ENCODE results near the gene GREB1. TPM values are rescaled to one million over a fixed set of nuclear protein-coding genes. Genes with fewer than 3 reads are reported as not detected.

The GREB1 gene
- total RNA-seq, 1 experiment from 2014 or later: 16.5 TPM

DNA sequence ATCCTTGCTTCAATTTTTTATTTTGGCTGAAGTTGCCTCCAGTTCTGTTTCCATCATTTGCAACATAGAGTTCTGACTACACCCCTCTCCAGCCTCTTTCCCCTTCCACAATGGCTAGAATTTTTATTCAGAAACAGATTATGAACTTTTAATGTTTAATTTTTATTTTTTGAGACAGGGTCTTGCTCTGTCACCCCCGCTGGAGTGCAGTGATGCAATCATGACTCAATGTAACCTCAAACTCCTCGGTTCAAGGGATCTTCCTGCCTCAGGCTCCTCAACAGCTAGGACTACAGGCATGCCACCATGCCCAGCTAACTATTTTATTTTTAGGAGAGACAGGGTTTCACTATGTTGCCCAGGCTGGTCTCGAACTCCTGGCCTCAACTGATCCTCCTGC lies 133.3 kb downstream of the GREB1 start:
- Mint-ChIP-seq H3K36me3 (ENCODE audit: insufficient read depth in 1 of 3, low read depth in 3 of 3) (peaks cover 2 to 5% (median 2%) of the 10 kb centered on the region in 3 experiments; a peak in 4 of 7 replicates), H3K9me3 (peaks cover 8% of the 10 kb centered on the region in 2 experiments), H3K27me3 (ENCODE audit: low read depth) (peaks cover 39% of the 10 kb centered on the region), H3K4me3 (no peak overlapping the region), H3K27ac (no peak overlapping the region), H3K4me1 (peaks cover 5 to 6% of the 10 kb centered on the region in 2 experiments)
- TF ChIP-seq CTCF (conservative IDR thresholded peaks at IDR 0.05): no peak
- Histone ChIP-seq H2BK15ac (ENCODE audit: low read depth, low read length) (no peak overlapping the region), H2BK20ac (ENCODE audit: low read depth, low read length, poor library complexity, severe bottlenecking) (no peak overlapping the region), H3K23me2 (ENCODE audit: insufficient read length, low read depth, low read length, poor library complexity, severe bottlenecking) (peaks cover 3% of the 10 kb centered on the region), H3K14ac (ENCODE audit: insufficient read depth, low read length) (no peak overlapping the region), H4K91ac (ENCODE audit: insufficient read length, low read depth, low read length) (no peak overlapping the region), H2AK5ac (ENCODE audit: insufficient read length, low read length) (no peak overlapping the region), H2BK120ac (ENCODE audit: low read depth, low read length, poor library complexity, severe bottlenecking) (no peak overlapping the region), H3K4ac (ENCODE audit: low read depth, low read length) (no peak overlapping the region), H3K9ac (ENCODE audit: extremely low read depth, insufficient read length, low read length) (no peak overlapping the region), H4K8ac (replicated peaks; ENCODE audit: insufficient read length, low read depth, low read length) (no peak overlapping the region), H3K23ac (ENCODE audit: insufficient read length, low read depth, low read length) (no peak overlapping the region), H2BK12ac (ENCODE audit: insufficient read length, low read depth, low read length) (no peak overlapping the region), H3K79me1 (ENCODE audit: insufficient read depth, low read depth, low read length, poor library complexity, severe bottlenecking) (no peaks in the 10 kb centered on the region), H3T11ph (ENCODE audit: low read length) (no peak overlapping the region), H3K27ac (ENCODE audit: insufficient read length, low read depth, low read length) (no peak overlapping the region), H3K79me2 (ENCODE audit: insufficient read depth, low read length) (no peaks in the 10 kb centered on the region), H3K18ac (ENCODE audit: insufficient read length, low read depth, low read length) (no peak overlapping the region), H3K4me2 (ENCODE audit: insufficient read depth, insufficient read length, low read length) (no peak overlapping the region), H3K27me3 (ENCODE audit: insufficient read depth, low read length) (peaks cover 10% of the 10 kb centered on the region), H3K9me3 (ENCODE audit: control insufficient read depth, low read depth, low read length) (no peaks in the 10 kb centered on the region), H3K56ac (ENCODE audit: insufficient read length, low read depth, low read length) (no peak overlapping the region), H4K20me1 (ENCODE audit: control insufficient read depth, insufficient read depth, insufficient read length) (no peaks in the 10 kb centered on the region), H3K4me1 (ENCODE audit: insufficient read depth, low read length) (no peaks in the 10 kb centered on the region), H4K5ac (ENCODE audit: insufficient read length, low read depth, low read length) (no peak overlapping the region), H2AFZ (ENCODE audit: low read length) (no peak overlapping the region), H2BK5ac (ENCODE audit: insufficient read length, low read length) (no peak overlapping the region)
- no CpG with 5 or more reads among the region's 3 CpGs for WGBS (ENCODE audit: extremely low coverage, insufficient read length, low lambda C conversion rate)
- no peak for DNase-seq
